WERI-Rb-1 (cell line): Measurements from ENCODE around the gene PPP2R2C.

Experiments
- DNase-seq: peaks from one replicate; pipeline ENCODE4 v3.0.0-alpha.2; 2020
- H3K27ac ChIP-seq: fragments of 250-450 bp; sonication (Bioruptor Pico); 2 replicates; pipeline ENCODE4 v1.5.1; 2020; ENCODE audit warnings: mild to moderate bottlenecking, moderate library complexity
- H3K27me3 ChIP-seq: fragments of 250-450 bp; sonication (Bioruptor Pico); 2 replicates; pipeline ENCODE4 v1.5.1; 2021; ENCODE audit warnings: mild to moderate bottlenecking, low read depth, moderate library complexity; ENCODE audit not compliant: insufficient read depth, severe bottlenecking
- H3K36me3 ChIP-seq: fragments of 250-450 bp; sonication (Bioruptor Pico); 2 replicates; pipeline ENCODE4 v1.5.1; 2020; ENCODE audit warnings: mild to moderate bottlenecking, moderate library complexity
- H3K4me3 ChIP-seq: 2 replicates; pipeline ENCODE4 v1.5.1; 2011; ENCODE audit warnings: low read depth, mild to moderate bottlenecking, control low read depth, low read length
- H3K9me3 ChIP-seq: fragments of 250-450 bp; sonication (Bioruptor Pico); 2 replicates; pipeline ENCODE4 v1.5.1; 2021; ENCODE audit warnings: mild to moderate bottlenecking, moderate library complexity; ENCODE audit not compliant: severe bottlenecking
- TF ChIP-seq, protein P1 (sequence below): IDR thresholded peaks from 2 replicates; pipeline ENCODE4 v1.5.1; 2011; ENCODE audit warnings: low read depth, mild to moderate bottlenecking, control low read depth, inconsistent platforms, low read length

The PPP2R2C gene

DNA sequence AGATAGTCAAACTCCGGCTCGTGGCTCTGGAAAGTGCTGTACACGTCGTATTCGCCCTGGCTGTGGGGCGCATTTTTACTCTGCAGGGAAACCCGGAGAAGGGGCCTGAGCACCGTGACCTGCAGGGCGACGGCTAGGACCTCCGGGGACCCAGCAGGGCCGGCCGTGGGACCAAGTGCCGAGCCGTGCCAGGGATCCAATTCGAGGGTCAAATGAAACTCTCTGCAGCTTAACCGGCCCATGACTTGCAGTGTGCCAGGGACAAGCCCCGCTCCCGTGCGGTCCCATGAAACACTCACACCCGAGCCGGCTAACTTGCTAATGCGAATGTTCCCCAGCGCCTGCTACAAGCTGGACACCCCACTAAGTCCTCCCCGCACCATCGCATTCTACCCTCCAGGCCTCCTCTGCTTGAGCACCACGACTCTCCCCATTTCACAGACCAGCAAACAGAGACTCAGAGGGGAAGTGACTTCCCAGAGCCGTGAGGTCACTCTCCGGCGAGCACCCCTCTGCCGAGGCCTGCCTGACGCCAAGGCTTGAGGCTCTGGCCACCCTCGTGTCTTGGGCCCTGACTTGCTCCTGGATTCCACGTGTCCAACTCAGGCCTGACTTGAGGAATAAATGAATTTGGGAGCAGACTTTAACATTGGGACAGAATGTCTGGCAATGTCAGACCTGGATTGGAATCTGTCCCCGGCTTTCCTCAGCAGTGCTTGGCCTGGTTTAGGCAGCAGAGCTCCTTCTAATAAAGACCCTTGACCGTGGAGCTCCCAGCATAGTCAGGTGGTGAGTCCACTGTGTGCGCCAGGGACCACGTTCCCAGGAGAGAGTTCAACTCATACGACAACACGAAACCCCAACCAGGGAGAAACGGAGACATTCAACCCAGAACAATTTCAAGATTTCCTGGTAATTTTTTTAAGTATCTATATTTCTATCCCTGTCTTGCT, 93.6 kb downstream of the PPP2R2C start:
- DNase-seq = no peak
- Histone ChIP-seq H3K27me3 (no peaks in the 10 kb centered on the region), H3K9me3 (no peaks in the 10 kb centered on the region), H3K27ac (no peak overlapping the region), H3K36me3 (peaks cover 3% of the 10 kb centered on the region; the same call in 1 of the 2 replicates), H3K4me3 (no peak overlapping the region)
- TF ChIP-seq, protein P1, sequence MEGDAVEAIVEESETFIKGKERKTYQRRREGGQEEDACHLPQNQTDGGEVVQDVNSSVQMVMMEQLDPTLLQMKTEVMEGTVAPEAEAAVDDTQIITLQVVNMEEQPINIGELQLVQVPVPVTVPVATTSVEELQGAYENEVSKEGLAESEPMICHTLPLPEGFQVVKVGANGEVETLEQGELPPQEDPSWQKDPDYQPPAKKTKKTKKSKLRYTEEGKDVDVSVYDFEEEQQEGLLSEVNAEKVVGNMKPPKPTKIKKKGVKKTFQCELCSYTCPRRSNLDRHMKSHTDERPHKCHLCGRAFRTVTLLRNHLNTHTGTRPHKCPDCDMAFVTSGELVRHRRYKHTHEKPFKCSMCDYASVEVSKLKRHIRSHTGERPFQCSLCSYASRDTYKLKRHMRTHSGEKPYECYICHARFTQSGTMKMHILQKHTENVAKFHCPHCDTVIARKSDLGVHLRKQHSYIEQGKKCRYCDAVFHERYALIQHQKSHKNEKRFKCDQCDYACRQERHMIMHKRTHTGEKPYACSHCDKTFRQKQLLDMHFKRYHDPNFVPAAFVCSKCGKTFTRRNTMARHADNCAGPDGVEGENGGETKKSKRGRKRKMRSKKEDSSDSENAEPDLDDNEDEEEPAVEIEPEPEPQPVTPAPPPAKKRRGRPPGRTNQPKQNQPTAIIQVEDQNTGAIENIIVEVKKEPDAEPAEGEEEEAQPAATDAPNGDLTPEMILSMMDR = no peak

DNA sequence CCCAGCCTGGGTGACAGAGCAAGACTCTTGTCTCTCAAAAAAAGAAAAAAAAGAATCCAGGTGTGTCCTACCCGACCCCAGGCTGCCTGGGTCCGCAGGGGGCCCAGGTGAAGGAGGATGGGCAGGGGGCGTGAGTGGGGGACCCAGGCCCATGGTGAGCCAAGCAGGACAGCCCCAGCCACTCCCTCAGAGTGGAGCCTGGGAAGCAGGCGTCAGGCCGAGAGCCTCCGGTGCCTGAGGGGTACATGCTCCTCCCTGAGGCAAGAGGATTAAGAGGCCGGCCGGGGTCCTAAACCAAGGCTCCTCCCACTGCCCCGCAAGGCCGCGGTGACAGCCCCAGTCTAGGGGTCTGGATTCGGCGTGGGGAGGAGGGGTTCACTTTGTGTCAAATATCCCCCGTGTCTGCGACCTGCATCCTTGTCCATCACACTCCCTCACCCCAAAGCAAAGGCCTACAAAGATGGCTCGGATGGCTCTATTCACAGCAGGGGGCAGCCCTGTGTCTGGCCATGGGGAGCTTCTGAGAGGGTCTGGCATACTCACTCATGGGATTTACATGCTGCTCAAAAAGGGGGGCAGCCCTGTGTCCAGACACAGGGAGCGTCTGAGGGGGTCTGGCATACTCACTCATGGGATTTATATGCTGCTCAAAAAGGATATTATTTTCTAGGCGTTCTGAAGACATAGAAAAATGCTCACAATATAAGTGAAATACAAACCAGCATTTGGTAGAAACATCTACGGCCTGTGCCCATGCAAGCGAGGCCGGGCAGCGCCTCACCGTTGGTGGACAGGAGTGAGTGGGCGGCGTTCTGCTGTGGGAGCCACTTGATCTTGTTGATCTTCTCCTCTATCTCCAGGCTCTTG, 94.6 kb downstream of the PPP2R2C start:
- H3K9me3 ChIP-seq = no peaks in the 10 kb centered on the region
- no peak overlapping the region for H3K4me3 ChIP-seq
- H3K36me3 ChIP-seq = peaks cover 3% of the 10 kb centered on the region; the same call in 1 of the 2 replicates
- peak; percentile 76 for DNase-seq
- H3K27ac ChIP-seq = peak overlapping the region; percentile 38; the same call in 1 of the 2 replicates
- H3K27me3 ChIP-seq = no peaks in the 10 kb centered on the region
- TF ChIP-seq, protein P1 = no peak

DNA sequence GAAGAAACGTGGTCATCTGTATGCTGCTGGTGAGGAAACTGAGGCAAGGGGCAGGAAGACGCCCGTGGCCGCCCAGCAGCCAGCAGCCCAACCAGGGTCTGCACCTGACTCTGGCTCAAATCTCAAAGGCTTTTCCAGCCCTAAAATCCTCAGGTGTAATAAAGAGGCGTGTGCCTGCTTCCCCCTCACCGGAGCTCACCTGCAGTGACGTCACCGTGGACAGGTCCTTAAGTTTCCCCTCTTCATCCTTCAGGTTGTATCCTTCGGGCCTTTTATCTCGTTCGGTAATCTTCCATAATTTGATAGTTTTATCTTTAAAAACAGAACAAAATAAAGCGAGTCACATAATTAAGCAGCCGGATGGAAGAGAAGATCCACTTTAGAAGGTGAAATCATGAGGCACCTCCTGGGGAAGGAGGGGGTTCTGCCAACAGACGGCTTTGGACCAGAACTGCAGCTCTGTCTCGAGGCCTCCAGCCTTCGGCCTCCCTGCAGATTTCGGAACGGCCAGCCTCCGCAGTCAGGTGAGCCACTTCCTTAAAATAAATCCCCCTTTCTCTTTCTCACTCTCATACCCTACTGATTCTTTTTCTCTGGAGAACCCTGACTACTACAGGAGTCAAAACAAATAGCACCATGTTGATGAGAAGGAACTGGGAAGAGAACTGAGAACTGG, 96.7 kb downstream of the PPP2R2C start:
- Histone ChIP-seq H3K9me3 (no peaks in the 10 kb centered on the region), H3K4me3 (no peak overlapping the region), H3K27me3 (no peaks in the 10 kb centered on the region), H3K27ac (no peak overlapping the region), H3K36me3 (peaks cover 9% of the 10 kb centered on the region)
- no peak for DNase-seq
- TF ChIP-seq, protein P1 = no peak

DNA sequence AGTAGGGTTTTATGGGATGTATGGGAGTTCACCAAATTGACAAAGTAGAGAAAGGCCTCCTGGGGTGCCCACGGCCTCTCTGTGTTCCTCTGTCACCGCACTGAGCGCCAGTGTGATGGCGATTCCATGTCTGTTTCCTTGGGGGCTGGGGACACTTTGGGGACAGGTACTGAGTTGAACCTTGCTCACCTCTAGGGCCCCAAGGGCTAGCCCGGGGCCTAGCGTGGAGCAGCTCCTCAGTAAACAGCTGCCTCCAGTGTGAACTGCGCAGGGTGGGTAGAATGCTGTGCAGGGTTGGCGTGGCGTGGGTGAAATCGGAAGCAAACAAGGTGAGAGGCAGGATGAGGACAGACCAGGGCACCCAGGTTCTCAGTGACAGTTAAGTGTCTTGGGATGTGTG, 97.8 kb downstream of the PPP2R2C start:
- H3K36me3 ChIP-seq = peaks cover 9% of the 10 kb centered on the region
- DNase-seq = no peak
- no peaks in the 10 kb centered on the region for H3K9me3 ChIP-seq
- no peak overlapping the region for H3K27ac ChIP-seq
- no peak overlapping the region for H3K4me3 ChIP-seq
- TF ChIP-seq, protein P1 = no peak
- no peaks in the 10 kb centered on the region for H3K27me3 ChIP-seq

DNA sequence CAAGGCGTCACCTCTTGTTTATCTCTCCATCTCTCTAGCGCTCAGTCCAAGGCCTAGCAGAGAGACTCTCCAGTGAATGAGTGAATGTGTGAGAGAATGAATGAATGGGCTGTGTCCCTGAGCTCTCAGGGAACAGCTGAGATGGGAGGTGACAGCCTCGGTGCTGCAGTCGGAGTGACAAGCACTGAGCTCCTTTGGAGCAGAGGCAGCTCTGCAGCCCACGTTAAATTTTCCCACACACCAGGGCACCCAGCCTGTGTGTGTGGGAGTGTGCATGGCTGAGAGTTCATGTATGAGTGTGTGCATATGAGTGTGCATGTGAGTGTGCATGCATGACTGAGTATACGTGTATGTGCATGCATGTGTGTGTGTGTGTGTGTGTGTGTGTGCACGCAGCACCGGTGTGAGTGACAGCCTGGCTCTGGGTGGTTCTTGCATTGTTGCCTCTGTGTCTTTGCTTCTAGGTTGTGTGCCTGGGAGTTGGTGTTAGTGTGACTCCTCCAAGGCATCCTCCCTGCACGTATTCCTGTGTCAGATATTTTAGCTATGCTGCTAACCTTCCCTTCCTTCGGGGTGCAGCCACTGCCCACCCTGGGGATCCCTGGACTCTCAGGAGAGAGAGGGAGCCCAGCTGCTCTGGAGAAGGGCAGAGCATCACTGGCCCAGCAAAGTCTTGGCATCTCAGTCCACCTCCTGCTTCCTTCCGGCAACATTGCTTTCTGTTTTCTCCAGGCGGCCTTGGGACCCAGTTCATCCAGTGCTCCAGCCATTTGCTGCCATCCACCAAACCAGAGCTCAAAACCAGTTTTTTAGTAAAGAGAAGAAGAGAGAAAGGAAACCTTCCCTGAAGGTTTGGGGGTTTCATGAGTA, 98.6 kb downstream of the PPP2R2C start:
- TF ChIP-seq, protein P1 = no peak
- Histone ChIP-seq H3K27ac (no peak overlapping the region), H3K9me3 (no peaks in the 10 kb centered on the region), H3K36me3 (peaks cover 9% of the 10 kb centered on the region), H3K4me3 (no peak overlapping the region), H3K27me3 (no peaks in the 10 kb centered on the region)
- DNase-seq = no peak
